Stimulated activated CD8-positive, alpha-beta memory T cell treated with anti-CD3 and anti-CD28 coated beads, Interleukin-4, amount 100 ng/mL, for 1 hour (primary cell): ENCODE data around the gene LY6G5B.
"Not testable (repeated sequence)": the region's sequence is repeated elsewhere in the genome, so short reads cannot be mapped to it uniquely, and the experiment has no call there.

ENCODE experiments used
- DNase-seq, 2 donors: peaks; one replicate each; pipeline ENCODE4 v3.0.0-alpha.2; 2020; ENCODE audit warnings: low read depth in 2 of 2, low spot score in 1 of 2

LY6G5B gene

GRCh38 chr6:31690231-31691077, 20.7 kb downstream of the LY6G5B start:
- no peak for DNase-seq

DNA sequence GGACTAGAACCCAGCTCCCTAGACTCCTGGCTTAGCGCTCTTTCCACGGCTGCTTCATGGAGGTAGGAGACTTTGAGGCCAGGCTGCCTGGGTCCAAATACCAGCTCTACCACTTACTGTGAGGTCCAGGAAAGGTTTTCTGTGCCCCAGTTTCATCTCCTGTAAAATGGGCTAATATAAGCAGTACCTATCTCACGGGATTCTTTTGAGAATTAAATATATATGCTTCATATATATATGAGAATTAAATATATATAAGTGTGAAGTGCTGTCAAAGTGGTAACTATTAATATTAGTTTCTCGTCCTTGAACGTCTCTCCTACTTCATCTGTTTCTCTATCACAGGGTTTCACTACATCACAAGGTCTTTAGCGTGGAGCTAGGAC, 21.3 kb downstream of the LY6G5B start:
- DNase-seq = no peak

GRCh38 chr6:31691564-31692108, 21.9 kb downstream of the LY6G5B start:
- no peak for DNase-seq

GRCh38 chr6:31692353-31692752, 22.6 kb downstream of the LY6G5B start:
- DNase-seq = no peak

GRCh38 chr6:31692886-31693285, 23.1 kb downstream of the LY6G5B start:
- no peak for DNase-seq

DNA sequence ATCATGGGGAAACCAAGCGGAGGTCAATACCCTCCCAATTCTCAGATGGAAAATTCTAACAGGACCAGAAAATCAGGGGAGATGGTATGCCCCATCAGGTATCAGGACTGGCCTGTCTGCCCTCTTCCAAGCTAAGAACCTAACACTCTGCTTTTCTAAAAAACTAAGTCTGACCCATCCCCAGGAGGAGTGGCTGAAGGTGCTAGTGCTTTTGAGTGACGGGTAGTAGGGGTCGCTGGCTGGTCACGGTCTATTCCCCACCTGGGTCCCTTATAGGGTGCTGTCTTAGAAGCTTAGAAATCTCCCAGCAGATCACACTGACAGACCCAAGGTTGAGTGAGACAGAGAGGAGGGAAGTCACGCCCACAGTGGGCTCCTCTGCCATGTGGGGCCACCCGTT, 23.8 kb downstream of the LY6G5B start:
- DNase-seq = no peak

- DNase-seq = no peak
These were observed 27.8 kb downstream of the LY6G5B start for GRCh38 chr6:31697555-31697954.

GRCh38 chr6:31700740-31701401, 31.1 kb downstream of the LY6G5B start:
- DNase-seq = no peak

DNA sequence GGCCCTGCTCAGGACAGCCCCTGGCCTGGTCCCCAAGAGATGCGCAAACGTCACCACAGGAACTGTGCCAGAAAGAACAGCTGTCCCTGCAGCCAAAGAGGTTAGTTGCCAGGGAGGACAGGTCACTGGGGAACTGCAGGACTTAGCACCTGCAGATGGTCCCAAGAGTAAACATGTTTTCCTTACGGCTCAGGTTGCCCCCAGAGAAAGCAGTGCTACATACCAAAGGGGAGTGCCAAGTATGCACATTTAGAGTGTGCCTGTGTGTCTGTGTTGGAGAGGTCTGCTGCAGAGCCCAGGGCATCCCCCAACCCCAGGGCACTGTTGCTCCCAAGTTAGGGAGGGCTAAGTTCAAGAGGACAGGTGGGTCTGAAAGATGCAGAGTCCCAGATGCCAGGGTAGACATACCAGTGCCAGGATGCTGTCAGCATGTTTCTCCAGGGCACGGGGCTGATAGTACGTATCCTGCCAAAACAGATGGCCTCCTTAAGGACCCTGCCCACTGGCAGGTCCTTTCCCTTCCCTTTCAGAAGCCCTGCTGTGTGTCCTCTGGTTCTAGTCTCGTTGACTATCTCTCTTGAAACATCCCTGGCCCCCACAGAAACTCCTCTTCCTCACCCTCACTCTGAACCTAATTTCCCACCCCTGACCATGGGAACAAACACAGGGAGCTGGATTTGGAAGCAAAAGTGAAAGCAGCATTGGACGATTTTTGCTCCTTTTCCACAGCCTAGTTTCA, 32.1 kb downstream of the LY6G5B start:
- DNase-seq = no peak

DNA sequence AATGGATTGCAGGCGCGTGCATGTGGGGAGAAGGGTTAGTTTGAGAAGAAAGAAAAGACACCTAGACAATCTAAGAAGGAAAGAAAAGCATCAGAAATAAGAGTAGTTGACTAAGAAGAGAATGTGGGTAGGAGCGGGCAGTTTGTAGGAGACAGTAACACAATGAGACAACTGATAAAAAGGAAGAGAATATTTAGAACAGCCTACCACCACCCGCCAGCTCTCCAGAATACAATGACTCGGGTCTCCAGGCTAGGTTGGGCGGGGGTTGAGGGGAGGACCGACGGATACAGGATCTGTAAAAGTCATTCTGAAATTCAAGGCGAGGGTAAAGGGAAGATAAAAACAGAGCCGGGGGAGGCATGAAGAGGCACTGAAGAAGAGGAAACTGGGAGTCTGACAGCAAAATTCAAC, 32.6 kb downstream of the LY6G5B start:
- no peak for DNase-seq

DNA sequence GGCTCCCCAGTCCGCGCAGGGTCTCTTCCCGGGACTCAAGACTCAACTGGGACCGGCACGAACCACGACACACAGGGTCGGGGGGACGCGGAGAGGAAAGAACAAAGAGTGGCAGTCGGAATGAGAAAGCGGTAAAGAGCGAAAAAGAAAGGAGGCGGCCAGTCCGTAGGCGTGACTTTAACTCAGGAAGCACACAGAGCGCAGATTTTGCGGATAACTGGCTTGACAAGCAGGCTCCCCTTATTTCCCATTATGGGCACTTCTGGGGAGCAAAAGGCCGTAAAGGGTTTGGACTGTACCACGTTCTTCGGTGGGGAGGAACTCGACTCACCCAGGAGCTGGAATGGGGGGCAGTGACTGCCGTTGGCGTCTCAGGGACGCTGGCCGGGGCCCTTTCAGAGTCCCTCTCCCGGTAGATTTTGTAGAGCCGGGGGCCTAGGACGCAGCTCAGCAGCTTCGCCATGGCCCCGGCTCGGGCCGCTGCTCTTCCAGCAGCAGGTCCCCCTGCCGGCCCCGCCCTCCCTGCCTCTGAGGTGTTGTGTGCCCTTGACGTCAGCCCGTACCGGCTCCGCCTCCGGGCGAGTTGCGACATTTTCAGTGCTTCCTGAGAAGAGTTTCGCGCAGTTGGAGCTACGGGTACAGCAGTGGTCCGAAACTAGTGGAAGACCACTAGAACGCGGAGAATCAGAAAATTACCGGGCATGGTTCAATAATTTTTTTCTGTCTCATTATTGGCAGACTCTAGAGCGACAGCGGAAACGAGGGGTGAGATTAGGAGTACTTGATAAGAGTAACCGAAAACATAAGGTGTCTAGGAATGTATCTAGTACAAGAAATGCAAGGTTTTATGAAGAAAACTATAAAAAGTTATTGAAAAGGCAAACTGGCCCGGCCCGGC, 33.3 kb downstream of the LY6G5B start, which contains the start of gene ABHD16A:
TSS of gene ABHD16A (minus strand) at position 506 of the 898 bp plus-strand sequence. CDS start at position 463, 43 bp downstream.
- peak; percentile 92 to 93 for DNase-seq

GRCh38 chr6:31705931-31706330, 36.2 kb downstream of the LY6G5B start:
- DNase-seq = no peak

DNA sequence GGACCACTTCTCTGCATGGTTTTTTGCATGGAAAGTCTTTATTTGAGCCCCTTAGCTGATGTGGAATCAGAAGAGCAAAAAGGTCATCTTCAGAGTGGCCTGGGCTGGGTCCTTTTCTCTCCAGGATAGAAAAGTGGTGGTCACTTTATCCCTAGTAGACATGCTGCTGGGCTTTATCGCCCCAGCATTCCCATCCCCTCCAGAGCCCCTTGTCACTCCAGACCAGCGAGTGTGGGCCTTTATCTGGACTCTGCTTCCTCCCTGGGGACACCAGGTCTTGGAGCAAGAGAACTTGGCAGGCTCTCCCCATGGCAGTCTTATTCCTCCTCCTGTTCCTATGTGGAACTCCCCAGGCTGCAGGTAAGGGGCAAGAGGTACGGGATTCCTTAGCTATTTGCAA, 36.8 kb downstream of the LY6G5B start, which contains the start of gene LY6G6F:
TSS of gene LY6G6F (plus strand) at position 268 of the 400 bp plus-strand sequence. CDS start at position 309, 41 bp downstream.
- no peak for DNase-seq

DNA sequence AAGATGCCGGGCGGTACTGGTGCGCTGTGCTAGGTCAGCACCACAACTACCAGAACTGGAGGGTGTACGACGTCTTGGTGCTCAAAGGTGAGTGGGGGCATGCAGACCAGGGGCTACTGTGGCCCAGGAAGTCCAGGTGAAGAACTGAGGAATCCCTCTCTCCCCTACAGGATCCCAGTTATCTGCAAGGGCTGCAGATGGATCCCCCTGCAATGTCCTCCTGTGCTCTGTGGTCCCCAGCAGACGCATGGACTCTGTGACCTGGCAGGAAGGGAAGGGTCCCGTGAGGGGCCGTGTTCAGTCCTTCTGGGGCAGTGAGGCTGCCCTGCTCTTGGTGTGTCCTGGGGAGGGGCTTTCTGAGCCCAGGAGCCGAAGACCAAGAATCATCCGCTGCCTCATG, 37.9 kb downstream of the LY6G5B start:
- no peak for DNase-seq

DNA sequence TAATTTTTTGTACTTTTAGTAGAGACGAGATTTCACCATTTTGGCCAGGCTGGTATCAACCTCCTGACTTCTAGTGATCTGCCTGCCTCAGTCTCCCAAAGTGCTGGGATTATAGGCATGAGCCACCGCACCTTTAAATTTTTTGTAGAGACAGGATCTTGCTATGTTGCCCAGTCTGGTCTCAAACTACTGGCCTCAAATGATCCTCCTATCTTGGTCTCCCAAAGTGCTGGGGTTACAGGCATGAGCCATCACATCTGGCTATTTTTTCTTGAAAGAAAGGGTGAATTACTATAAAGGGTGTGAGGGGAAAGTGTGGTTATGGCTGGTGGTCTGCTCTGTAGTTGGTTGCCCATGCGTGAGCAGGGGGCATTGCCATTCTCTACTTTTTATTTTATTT, 38.4 kb downstream of the LY6G5B start:
- DNase-seq = no peak

GRCh38 chr6:31709157-31709556, 39.4 kb downstream of the LY6G5B start:
- DNase-seq = not testable (repeated sequence)

GRCh38 chr6:31710523-31711219, 40.9 kb downstream of the LY6G5B start:
- no peak for DNase-seq

DNA sequence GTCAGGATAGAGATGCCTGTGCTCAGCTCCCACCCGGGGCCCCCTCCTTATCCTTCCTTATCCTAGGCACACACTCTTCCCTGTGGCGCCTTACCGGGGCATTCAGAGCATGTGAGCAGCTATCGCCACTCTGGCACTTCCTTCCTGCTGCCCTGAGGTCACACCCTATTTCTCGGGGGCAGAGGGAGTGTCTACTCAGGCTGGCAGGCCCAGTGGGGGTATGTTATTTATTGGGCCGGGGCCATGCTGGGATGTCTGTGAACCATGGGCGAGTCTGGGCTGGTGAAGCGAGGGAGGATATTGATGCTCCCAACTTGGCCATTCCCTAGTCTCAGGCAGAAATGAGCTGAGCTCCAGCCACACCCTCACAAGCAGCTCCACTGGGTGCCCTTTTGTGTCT, 41.5 kb downstream of the LY6G5B start:
- no peak for DNase-seq

- no peak for DNase-seq
These were observed 42.5 kb downstream of the LY6G5B start for GRCh38 chr6:31712296-31712695.

GRCh38 chr6:31713465-31713864, 43.7 kb downstream of the LY6G5B start:
- DNase-seq = no peak
